Osteoblast (primary cell): ENCODE measurements around the gene SCUBE1. TPM values are rescaled to one million over a fixed set of nuclear protein-coding genes. Genes with fewer than 3 reads are reported as not detected.

Experiments
- DNase-seq: peaks from one replicate; pipeline ENCODE4 v3.0.0; 2011; ENCODE audit warnings: low spot score, mixed read lengths; ENCODE audit not compliant: insufficient read length; ENCODE audit errors: missing footprints
- H2AFZ ChIP-seq: 2 replicates; pipeline ENCODE4 v1.6.0; 2011; ENCODE audit warnings: mild to moderate bottlenecking, low read length
- H3K27ac ChIP-seq: 2 replicates; pipeline ENCODE4 v1.5.1; 2011; ENCODE audit warnings: mild to moderate bottlenecking, low read depth, low read length, moderate library complexity
- H3K27me3 ChIP-seq: 2 replicates; pipeline ENCODE4 v1.6.0; 2012; ENCODE audit warnings: mild to moderate bottlenecking, control low read depth, inconsistent platforms, low read length, moderate library complexity; ENCODE audit not compliant: insufficient read depth
- H3K36me3 ChIP-seq: 2 replicates; pipeline ENCODE4 v1.5.1; 2011; ENCODE audit warnings: mild to moderate bottlenecking, low read length, control low read depth, moderate library complexity; ENCODE audit not compliant: insufficient read depth
- H3K4me1 ChIP-seq: 2 replicates; pipeline ENCODE4 v1.5.1; 2011; ENCODE audit warnings: mild to moderate bottlenecking, low read length, control low read depth, moderate library complexity; ENCODE audit not compliant: insufficient read depth
- H3K4me2 ChIP-seq: 2 replicates; pipeline ENCODE4 v1.6.0; 2011; ENCODE audit warnings: mild to moderate bottlenecking, low read length; ENCODE audit not compliant: insufficient read depth
- H3K4me3 ChIP-seq: fragments of 200-600 bp; sonication (generic); 3 replicates; pipeline ENCODE4 v1.5.1; 2012; ENCODE audit warnings: mild to moderate bottlenecking, low read length, inconsistent platforms; ENCODE audit not compliant: insufficient read depth
- H3K79me2 ChIP-seq: 2 replicates; pipeline ENCODE4 v1.6.0; 2012; ENCODE audit warnings: mild to moderate bottlenecking, low read length, control low read depth, inconsistent platforms; ENCODE audit not compliant: insufficient read depth
- H3K9me3 ChIP-seq: 2 replicates; pipeline ENCODE4 v1.5.1; 2011; ENCODE audit warnings: low read depth, low read length, control low read depth
- H4K20me1 ChIP-seq: 2 replicates; pipeline ENCODE4 v1.6.0; 2012; ENCODE audit warnings: mild to moderate bottlenecking, low read length, control low read depth; ENCODE audit not compliant: insufficient read depth
- total RNA-seq: library from RNA; depleted of rRNA; stranded (reverse); fragments of >200 nt; gene quantifications from 2 replicates; pipeline ENCODE4 v1.2.3, GENCODE V29; 2012
- TF ChIP-seq, protein P1 (sequence below): IDR thresholded peaks from 2 replicates; pipeline ENCODE4 v1.5.1; 2011; ENCODE audit warnings: mild to moderate bottlenecking, low read depth, low read length, moderate library complexity; ENCODE audit errors: extremely low read depth

SCUBE1 gene
- total RNA-seq, 1 donor, result 2.2 TPM

DNA sequence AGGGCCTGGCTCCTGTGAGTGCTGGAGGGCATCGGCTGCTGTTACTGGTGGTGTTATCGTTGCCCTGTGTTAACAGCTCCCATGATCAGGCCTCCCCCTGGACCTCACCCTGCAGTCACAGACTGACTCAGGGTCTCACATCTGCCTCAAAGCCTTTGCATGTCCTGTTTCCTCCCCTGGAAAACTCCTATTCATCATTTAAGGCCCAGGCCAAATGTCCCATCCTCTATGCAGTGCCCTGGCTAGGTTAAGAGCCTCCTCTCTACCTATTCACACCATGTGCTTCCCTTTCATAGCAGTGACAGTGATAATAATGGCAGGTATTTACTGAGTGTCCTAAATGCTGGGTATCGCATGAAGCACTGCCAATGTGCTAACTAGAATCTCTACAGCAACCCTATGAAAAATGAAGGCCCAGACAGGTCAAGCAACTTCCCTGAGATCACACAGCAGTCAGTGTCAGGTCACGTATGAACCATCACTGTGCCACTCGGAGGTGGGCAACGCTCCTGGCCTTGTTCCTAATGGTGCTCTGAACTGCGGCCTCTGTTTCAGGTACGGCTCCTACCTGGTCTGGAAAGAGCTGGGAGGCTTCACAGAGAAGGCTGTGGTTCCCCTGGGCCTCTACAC, 182.6 kb downstream of the SCUBE1 start:
- H3K27me3 ChIP-seq, result no peaks in the 10 kb centered on the region
- TF ChIP-seq, protein P1, sequence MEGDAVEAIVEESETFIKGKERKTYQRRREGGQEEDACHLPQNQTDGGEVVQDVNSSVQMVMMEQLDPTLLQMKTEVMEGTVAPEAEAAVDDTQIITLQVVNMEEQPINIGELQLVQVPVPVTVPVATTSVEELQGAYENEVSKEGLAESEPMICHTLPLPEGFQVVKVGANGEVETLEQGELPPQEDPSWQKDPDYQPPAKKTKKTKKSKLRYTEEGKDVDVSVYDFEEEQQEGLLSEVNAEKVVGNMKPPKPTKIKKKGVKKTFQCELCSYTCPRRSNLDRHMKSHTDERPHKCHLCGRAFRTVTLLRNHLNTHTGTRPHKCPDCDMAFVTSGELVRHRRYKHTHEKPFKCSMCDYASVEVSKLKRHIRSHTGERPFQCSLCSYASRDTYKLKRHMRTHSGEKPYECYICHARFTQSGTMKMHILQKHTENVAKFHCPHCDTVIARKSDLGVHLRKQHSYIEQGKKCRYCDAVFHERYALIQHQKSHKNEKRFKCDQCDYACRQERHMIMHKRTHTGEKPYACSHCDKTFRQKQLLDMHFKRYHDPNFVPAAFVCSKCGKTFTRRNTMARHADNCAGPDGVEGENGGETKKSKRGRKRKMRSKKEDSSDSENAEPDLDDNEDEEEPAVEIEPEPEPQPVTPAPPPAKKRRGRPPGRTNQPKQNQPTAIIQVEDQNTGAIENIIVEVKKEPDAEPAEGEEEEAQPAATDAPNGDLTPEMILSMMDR, result no peak
- no peaks in the 10 kb centered on the region for H3K4me1 ChIP-seq
- peaks cover 47% of the 10 kb centered on the region for H4K20me1 ChIP-seq
- H3K9me3 ChIP-seq, result no peaks in the 10 kb centered on the region
- H3K27ac ChIP-seq, result no peak overlapping the region
- no peak overlapping the region for H2AFZ ChIP-seq
- H3K79me2 ChIP-seq, result peaks cover 50% of the 10 kb centered on the region
- H3K4me3 ChIP-seq, result no peak overlapping the region
- no peak overlapping the region for H3K4me2 ChIP-seq
- peaks cover 21% of the 10 kb centered on the region for H3K36me3 ChIP-seq
- peak; percentile 25 for DNase-seq

- H2AFZ ChIP-seq, result no peak overlapping the region
- H4K20me1 ChIP-seq, result peaks cover 53% of the 10 kb centered on the region
- no peaks in the 10 kb centered on the region for H3K9me3 ChIP-seq
- peaks cover 21% of the 10 kb centered on the region for H3K36me3 ChIP-seq
- H3K4me2 ChIP-seq, result no peak overlapping the region
- H3K79me2 ChIP-seq, result peaks cover 60% of the 10 kb centered on the region
- H3K27ac ChIP-seq, result no peak overlapping the region
- TF ChIP-seq, protein P1, result peak; percentile 31
- DNase-seq, result peak; percentile 84
- no peaks in the 10 kb centered on the region for H3K4me1 ChIP-seq
- H3K27me3 ChIP-seq, result no peaks in the 10 kb centered on the region
- H3K4me3 ChIP-seq, result no peak overlapping the region
Measured at GRCh38 chr22:43159484-43160178, 183.5 kb downstream of the SCUBE1 start.

GRCh38 chr22:43158778-43159483, 184.2 kb downstream of the SCUBE1 start:
- Histone ChIP-seq H3K4me2 (no peak overlapping the region), H3K4me1 (peaks cover 3% of the 10 kb centered on the region), H3K27ac (no peak overlapping the region), H3K27me3 (no peaks in the 10 kb centered on the region), H3K36me3 (peaks cover 21% of the 10 kb centered on the region), H3K79me2 (peaks cover 67% of the 10 kb centered on the region), H2AFZ (no peak overlapping the region), H3K4me3 (no peak overlapping the region), H3K9me3 (no peaks in the 10 kb centered on the region), H4K20me1 (peaks cover 55% of the 10 kb centered on the region)
- peak; percentile 79 for DNase-seq
- TF ChIP-seq, protein P1, result no peak
